ENCODE data around the gene PDE4D. TPM values are rescaled to one million over a fixed set of nuclear protein-coding genes. Genes with fewer than 3 reads are reported as not detected.

PDE4D gene
- total and polyA plus RNA-seq, 2 donors (not counting 3 experiments of a cell fraction or from before 2014, with no cell fraction given), result 34.5 to 51.2 TPM

DNA sequence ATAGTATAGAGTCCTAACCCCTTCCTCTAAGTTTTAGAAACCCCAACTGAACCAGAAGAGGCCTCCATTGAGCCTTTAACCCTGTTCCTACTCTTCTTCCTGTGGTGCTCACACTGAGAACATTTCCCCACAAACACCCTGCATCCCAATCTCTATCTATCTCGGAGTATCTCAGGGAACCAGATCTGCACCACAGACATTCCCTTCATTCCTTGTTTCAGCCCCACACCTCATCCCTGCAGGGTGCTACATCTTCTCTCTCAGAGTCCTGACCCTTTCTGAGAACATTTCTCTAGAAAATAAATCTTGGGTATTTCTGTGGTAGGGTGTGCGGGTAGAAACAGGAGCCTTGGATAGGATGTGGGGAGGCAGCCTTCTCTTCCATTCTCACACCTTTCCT is 507.8 kb downstream of the PDE4D start:
- ChIA-PET CTCF (interaction anchor here (0.7 to 5.2 kb wide), 4 partner anchors 162 to 415 kb away, joined by 3 to 53 read pairs (median 8); no protein-coding TSS in a partner anchor), POLR2A (no interaction called here)
- no peaks in the 10 kb centered on the region for H3K9me1 ChIP-seq (replicated peaks; ENCODE audit: control insufficient read depth, extremely low read depth, insufficient read depth, low read length)
- H3K4me2 ChIP-seq (ENCODE audit: insufficient read depth, low read length), result no peak overlapping the region
- BruUV-seq (replicated peaks), result no TSS peak
- DNase-seq (ENCODE audit: low read depth, low spot score) (no peak), FAIRE-seq (no peak)
- no peak overlapping the region for H2AFZ ChIP-seq (ENCODE audit: low read depth, low read length)
- H3K79me2 ChIP-seq (ENCODE audit: control insufficient read depth, insufficient read depth, low read length), result no peaks in the 10 kb centered on the region
- no peaks in the 10 kb centered on the region for H4K20me1 ChIP-seq (replicated peaks; ENCODE audit: control insufficient read depth, extremely low read depth, insufficient read depth, low read length)
- TF ChIP-seq MYC (IDR thresholded peaks at IDR 0.05; ENCODE audit: low read depth, low read length) (no peak), POLR2A (IDR thresholded peaks at IDR 0.05; ENCODE audit: low read depth, low read length) (no peak), CTCF (IDR thresholded peaks at IDR 0.05; ENCODE audit: extremely low read depth in 1 of 2, insufficient read depth in 1 of 2, low read depth in 1 of 2, low read length in 2 of 2) (no peak), JUN (IDR thresholded peaks at IDR 0.05; ENCODE audit: borderline replicate concordance, insufficient read depth, insufficient read length, low read depth) (no peak), MAX (IDR thresholded peaks at IDR 0.05; ENCODE audit: insufficient read depth, insufficient read length) (no peak), POLR2AphosphoS5 (IDR thresholded peaks at IDR 0.05; ENCODE audit: insufficient read depth, low read depth, low read length) (no peak), EZH2 (IDR thresholded peaks at IDR 0.05; ENCODE audit: borderline replicate concordance, low read depth, low read length, severe bottlenecking) (no peak), GATA2 (IDR thresholded peaks at IDR 0.05; ENCODE audit: insufficient read depth, insufficient read length, low read depth, low read length) (no peak), FOS (IDR thresholded peaks at IDR 0.05; ENCODE audit: borderline replicate concordance, insufficient read depth, low read length) (no peak)
- no peak overlapping the region for H3K27ac ChIP-seq (ENCODE audit: insufficient read depth, low read depth, low read length)
- H3K27me3 ChIP-seq (ENCODE audit: control insufficient read depth in 2 of 2, insufficient read depth in 2 of 2, low read length in 2 of 2), result no peaks in the 10 kb centered on the region
- no peak overlapping the region for H3K9ac ChIP-seq (replicated peaks; ENCODE audit: extremely low read depth, insufficient read depth, low read length)
- no peak overlapping the region for H3K4me3 ChIP-seq (replicated peaks in 1 of 3; ENCODE audit: insufficient read depth in 1 of 3, low read depth in 1 of 3, low read length in 3 of 3)
- dilution Hi-C loops (cut with MboI; ENCODE audit: extremely low pct_ligation_motif_present, low sequenced_read_pairs), result no loop called here
- H3K4me1 ChIP-seq (ENCODE audit: control insufficient read depth, extremely low read depth, insufficient read depth, low read length), result no peaks in the 10 kb centered on the region
- H3K36me3 ChIP-seq (ENCODE audit: control insufficient read depth in 2 of 2, extremely low read depth in 1 of 2, insufficient read depth in 2 of 2, low read length in 2 of 2), result no peaks in the 10 kb centered on the region
- H3K9me3 ChIP-seq (replicated peaks; ENCODE audit: control insufficient read depth, insufficient read depth, low read length), result no peaks in the 10 kb centered on the region
- intact Hi-C loops (cut with micrococcal nuclease), result no loop called here

Measured in endothelial cell of umbilical vein (primary cell).